Activated CD8-positive, alpha-beta memory T cell treated with anti-CD3 and anti-CD28 coated beads for 1 hour (primary cell): ENCODE data around the gene TBC1D14.

ENCODE experiments used
- DNase-seq, 2 donors: peaks; one replicate each; pipeline ENCODE4 v3.0.0-alpha.2; 2020; ENCODE audit warnings: low read depth in 1 of 2; ENCODE audit errors: extremely low read depth in 1 of 2

Gene TBC1D14

DNA sequence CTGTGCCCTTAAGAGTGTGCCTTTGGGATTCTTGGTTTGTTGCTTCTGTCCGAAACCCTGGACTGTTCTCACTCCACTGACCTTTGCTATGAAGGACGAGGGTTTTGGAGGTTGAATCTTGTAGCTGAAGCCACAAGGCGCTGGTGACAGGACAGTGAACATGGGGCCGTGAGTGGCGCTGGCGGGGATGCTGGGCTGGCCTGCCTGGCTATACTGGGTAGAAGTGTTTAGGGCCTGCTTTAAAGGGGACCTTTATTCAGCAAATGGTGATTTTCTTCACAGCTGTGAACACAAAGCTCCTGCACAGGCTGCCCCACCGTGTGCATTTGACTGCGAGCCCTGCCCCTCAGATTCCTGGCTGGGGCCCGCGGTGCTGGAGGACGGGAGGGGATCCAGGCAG is 106.5 kb downstream of the TBC1D14 start:
- no peak for DNase-seq

DNA sequence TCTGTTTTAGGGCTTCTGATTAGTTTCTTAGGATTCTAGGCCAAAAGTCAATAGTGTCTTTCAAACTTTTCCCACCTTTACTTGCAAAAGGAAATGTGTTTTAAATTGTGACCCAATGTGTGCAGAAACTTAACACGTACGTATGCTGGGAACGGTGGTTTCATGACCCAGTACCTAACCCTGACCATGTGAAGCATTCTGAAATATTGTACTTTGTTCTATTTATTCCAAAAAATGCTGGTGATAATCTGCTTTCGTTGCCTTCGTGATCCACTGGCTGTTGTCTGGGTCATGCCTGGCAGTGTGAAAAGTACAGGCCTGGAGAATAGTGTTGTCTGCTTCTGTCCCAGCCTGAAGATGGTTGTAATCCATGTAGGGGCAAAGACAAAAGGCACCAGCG is 106.9 kb downstream of the TBC1D14 start:
- no peak for DNase-seq

DNA sequence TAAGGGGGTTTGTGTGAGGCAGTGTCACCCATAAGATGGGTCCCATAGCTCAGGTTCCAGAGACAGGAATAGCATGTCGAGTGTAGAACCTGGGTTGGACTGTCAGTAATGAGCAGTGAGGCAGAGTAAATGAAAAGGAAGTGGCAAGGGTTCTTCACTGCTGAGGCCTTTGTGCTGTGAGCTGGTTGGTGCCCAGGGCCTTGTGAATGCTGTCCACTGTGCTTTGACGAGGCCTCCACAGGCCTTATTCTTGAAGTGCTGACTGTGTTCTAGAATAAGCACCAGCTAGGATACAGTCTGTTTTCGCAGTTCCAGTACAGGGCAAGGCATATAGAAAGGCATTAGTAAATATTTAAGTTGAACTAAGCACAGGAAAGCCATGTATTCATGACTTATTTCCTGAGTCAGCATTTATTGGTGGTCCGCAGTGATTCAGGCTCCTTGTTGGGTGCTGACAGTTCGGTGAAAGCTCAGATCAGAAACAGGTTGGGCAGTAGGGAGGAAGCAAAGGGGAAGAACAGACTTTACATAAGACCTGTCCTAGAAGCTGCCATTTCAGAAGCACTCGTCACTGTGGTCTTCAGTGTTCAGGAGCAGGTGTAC is 107.9 kb downstream of the TBC1D14 start:
- no peak for DNase-seq

- DNase-seq: no peak
Measured at GRCh38 chr4:7018281-7018680, 108.7 kb downstream of the TBC1D14 start.

DNA sequence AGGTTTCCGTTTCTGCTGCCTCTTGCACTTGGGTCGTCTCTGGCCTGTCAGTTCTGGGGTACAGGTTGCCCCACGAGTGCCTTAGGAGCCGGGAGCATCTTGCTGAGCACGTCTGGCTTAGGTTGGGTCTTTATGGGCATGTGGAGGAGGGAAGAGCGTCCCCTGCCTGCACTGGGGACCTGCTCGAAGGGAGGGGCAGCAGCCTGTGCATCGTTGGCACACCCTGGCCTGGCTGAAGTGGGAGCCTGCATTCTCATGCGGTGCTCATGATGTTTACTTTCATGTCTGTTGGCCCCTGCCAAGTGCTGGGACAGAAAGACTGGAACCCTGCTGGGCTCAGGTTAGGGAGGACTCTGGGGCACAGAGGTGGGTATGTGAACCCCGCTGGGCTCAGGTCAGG is 109.7 kb downstream of the TBC1D14 start:
- no peak for DNase-seq

- no peak for DNase-seq
Measured at GRCh38 chr4:7020290-7020689, 110.7 kb downstream of the TBC1D14 start.

GRCh38 chr4:7020856-7021255 is 111.2 kb downstream of the TBC1D14 start:
- no peak for DNase-seq

DNA sequence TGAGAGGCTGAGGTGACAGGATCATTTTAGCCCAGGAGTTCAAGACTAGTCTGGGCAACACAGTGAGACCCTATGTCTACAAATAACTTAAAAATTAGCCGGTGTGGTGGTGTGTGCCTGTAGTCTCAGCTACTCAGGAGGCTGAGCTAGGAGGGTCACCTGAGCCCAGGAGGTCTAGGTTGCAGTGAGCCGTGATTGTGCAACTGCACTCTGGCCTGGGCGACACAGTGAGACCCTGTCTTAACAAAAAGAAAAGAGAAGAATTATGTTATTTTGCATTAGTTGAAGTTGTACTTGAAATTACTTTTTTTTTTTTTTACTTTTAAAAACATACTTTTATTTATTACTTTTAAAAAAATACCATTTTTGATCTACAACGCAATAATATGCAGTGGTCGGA is 111.7 kb downstream of the TBC1D14 start:
- no peak for DNase-seq

GRCh38 chr4:7021930-7022664 is 112.5 kb downstream of the TBC1D14 start:
- no peak for DNase-seq

DNA sequence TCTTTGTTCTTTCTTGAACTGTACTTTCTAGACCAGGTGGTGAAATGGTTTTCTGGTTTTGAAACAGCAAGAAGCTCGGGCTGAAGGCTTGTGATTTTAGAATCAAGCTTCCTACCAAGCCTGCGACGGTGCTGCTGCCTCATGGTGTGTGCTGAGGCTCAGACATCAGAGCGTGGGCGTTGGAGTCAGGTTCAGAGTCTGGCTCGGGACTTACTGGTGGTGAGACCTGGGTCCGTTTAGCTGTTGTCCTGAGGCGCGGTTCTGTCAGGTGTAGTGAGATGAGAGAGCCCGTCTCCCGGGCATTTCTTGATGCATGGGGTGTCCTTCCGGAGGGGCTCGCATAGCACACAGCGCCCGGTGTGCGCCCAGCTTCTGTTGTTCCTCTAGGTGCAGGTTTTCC is 113.9 kb downstream of the TBC1D14 start:
- no peak for DNase-seq

DNA sequence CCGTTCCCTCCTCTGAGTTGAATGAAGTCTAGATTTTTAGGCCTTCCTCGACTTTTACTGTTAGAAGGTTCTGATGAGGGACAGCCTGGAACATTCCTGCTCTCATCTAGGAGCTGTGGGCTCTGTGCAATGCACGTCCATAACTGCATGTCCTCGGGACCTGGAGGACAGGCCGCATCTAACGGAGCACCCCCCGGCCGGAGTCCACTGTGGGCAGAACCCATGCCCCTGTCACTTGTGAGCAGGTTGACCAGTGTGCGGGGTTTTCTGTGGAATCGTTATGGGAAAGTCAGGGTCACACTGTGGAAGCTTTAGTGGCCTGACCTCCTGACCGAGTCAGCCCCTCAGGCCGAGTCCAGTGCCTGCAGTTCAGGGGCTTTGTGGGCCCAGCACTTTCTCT is 114.3 kb downstream of the TBC1D14 start:
- no peak for DNase-seq

DNA sequence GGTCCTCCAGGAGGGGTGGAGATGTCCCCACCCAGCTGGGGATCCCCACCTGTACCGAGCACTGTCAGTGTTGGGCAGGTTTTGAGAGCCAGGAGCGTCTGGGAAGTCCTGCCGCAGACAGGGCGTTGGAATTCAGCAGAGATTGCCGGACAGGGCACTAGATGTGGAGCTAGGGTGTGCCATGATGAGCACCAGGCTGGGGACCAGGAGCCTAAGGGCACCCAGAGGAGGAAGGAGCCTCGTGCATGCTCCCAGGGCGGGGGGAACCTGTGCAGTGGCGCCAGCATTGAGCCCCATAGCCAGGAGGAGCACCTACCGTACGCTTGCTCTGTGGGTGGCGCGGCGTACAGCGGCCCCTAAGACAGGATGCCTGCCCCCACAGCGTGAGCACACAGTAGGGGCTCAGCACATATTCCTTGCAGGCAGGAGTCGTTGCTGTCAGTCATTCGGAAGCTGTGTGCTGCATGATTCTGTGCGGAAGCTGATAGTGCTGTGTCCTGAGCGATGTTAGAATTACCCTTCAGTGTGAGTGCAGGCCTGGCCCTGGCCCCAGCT is 114.8 kb downstream of the TBC1D14 start:
- no peak for DNase-seq

GRCh38 chr4:7025040-7025602 is 115.5 kb downstream of the TBC1D14 start:
- DNase-seq: no peak

GRCh38 chr4:7026107-7026506 is 116.5 kb downstream of the TBC1D14 start:
- no peak for DNase-seq

- no peak for DNase-seq
Measured at GRCh38 chr4:7027284-7027683, 117.7 kb downstream of the TBC1D14 start.

DNA sequence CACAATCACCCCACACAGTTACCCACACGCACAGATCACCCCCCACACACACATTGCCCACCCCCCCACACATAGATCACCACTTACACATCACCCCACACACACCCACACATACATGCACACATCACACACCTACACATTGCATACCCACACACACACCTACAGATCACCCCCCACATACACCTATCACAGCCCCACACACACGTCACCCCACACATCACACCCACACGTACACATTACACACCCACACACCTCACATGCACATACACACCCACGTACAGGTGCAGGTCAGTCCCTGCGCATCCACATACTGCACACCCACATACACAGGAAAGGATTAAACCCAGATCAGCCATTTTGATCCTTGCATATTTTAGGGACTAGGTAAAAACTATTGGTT is 118.3 kb downstream of the TBC1D14 start:
- no peak for DNase-seq

- DNase-seq: no peak
Measured at GRCh38 chr4:7029212-7029611, 119.6 kb downstream of the TBC1D14 start.

DNA sequence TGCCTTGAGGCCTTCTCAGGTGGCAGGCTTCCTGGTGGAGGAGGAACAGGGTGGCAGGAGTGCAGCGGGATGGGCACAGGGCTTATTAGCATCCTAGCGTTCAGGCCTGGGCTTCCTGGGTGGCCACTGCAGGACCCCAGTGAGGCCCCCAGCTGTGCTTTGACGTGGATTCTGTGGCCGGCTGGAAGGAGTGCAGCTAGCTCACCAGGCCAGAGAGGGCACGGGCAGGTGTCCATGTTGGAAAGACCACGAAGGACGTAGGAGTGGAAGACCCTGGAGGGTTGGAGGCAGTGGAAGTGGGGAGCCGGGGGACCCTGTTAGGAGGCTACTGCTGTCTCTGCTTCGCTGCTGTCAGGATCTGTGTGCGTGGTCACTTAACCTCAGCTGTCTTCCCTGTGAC is 120.3 kb downstream of the TBC1D14 start:
- DNase-seq: no peak

DNA sequence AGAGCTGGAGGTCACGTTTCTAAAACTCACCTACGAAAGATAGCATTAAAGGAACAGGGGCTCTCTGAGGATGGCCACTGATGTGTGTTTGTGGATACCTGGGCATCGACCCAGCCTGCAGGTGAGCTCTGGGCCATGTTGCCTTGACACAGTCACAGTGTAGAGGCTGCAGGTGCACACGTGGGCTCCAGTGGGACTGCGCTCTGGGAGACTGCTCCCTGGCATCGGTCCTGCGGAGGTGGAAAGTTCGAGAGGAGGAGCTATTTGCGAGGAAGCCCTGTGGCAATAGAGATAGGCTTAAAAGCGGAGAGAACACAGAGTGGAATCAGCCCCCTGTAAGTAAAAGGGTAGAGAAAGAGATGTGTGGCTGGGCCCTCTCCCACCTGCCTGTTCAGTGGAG is 121.2 kb downstream of the TBC1D14 start:
- no peak for DNase-seq

GRCh38 chr4:7031558-7032449 is 122.2 kb downstream of the TBC1D14 start:
- DNase-seq: no peak

DNA sequence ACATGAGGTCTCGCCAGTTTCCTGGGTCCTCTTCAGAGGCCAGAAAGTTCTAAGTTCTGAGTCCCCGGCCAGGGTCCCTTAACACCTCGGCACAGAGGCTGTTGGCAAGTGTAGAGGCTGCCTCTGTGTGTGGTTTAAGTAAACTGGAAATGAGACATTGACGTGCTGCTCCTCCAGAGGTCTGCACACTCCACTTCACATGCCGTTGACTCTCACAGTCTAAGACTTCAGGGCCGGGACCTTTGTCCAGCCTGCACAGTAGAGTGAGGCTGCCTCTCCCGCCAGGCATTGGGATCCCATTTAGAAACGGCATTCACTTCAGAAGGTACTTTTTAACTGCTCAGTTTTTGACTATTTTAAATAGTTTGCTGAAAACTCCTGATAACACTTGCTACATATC is 123.0 kb downstream of the TBC1D14 start:
- DNase-seq: no peak
